ENCODE results near the gene SLC35B1. TPM values are rescaled to one million over a fixed set of nuclear protein-coding genes. Genes with fewer than 3 reads are reported as not detected.

Gene SLC35B1
- total and polyA plus RNA-seq, 3 experiments from 2014 or later, result 34.6 to 88.9 (median 82.8) TPM

DNA sequence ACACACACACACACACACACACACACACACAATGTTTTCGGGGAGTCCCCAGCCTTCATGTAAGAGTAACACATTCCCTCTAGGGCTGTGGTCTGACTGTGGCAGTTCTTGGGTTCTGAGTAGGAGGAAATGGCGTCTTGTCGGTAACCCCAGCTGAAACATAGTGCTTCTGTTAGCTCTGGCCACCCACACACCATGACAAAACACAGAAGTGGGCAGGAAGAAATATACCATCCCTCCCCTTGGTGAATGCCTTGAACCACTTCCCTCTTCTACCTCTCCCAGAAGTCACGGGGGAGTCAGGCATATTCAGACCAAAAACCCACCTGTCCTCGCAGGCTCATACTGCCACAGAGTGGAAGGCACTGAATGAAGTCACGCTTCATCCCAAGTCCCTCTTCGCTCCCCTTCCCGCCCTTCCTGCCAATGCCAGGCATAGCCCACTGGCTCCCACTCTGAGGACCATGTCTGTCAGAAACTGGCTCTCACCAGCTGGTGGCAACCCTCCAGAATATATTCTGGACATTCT, 11.5 kb downstream of the SLC35B1 start:
- peaks cover 6% of the 10 kb centered on the region for H3K36me3 ChIP-seq (ENCODE audit: insufficient read depth, low read length)
- H3K9me3 ChIP-seq (ENCODE audit: low read length), result no peaks in the 10 kb centered on the region
- ChIA-PET CTCF (interaction anchor here (0.7 to 13.0 kb wide), 25 partner anchors 8 to 164 kb away, joined by 3 to 169 read pairs (median 4); partner anchors contain the start of gene NXPH3), POLR2A (interaction anchor here (0.5 to 1.9 kb wide), 6 partner anchors 12 to 152 kb away, joined by 3 to 5 read pairs (median 4); partner anchors contain the start of gene SLC35B1)
- Mint-ChIP-seq H3K36me3 (peaks cover 3 to 20% (median 13%) of the 10 kb centered on the region in 3 donors), H3K4me3 (peak overlapping the region; percentile 18 to 79 (median 47)), H3K27ac (peak overlapping the region; percentile 79 to 96 (median 90)), H3K4me1 (peaks cover 29 to 34% (median 33%) of the 10 kb centered on the region in 3 donors), H3K27me3 (no peaks in the 10 kb centered on the region), H3K9me3 (no peaks in the 10 kb centered on the region)
- peak; percentile 30 to 79 (median 71) for DNase-seq
- H3K4me3 ChIP-seq (ENCODE audit: low read length), result no peak overlapping the region
- H3K27me3 ChIP-seq (ENCODE audit: insufficient read depth, low read length, poor library complexity, severe bottlenecking), result no peaks in the 10 kb centered on the region
- peaks cover 20% of the 10 kb centered on the region for H3K4me1 ChIP-seq (ENCODE audit: insufficient read depth, low read length)
- H3K27ac ChIP-seq (ENCODE audit: low read depth, low read length), result no peak overlapping the region

- Mint-ChIP-seq H3K4me1 (peaks cover 31 to 39% (median 34%) of the 10 kb centered on the region in 3 donors), H3K36me3 (peaks cover 3 to 15% (median 10%) of the 10 kb centered on the region in 3 donors), H3K27ac (peak overlapping the region; percentile 79 to 96 (median 90)), H3K9me3 (no peaks in the 10 kb centered on the region), H3K27me3 (no peaks in the 10 kb centered on the region), H3K4me3 (peak overlapping the region; percentile 18 to 79 (median 47))
- ChIA-PET CTCF (interaction anchor here (0.7 to 13.0 kb wide), 24 partner anchors 8 to 164 kb away, joined by 3 to 169 read pairs (median 4); partner anchors contain the start of gene NXPH3), POLR2A (interaction anchor here (0.5 to 1.9 kb wide), 5 partner anchors 12 to 153 kb away, joined by 3 to 5 read pairs (median 4); partner anchors contain the start of gene SLC35B1)
- no peaks in the 10 kb centered on the region for H3K9me3 ChIP-seq (ENCODE audit: low read length)
- H3K36me3 ChIP-seq (ENCODE audit: insufficient read depth, low read length), result peaks cover under 1% of the 10 kb centered on the region
- no peak overlapping the region for H3K27ac ChIP-seq (ENCODE audit: low read depth, low read length)
- DNase-seq, result peak in 1 of 5 donors; percentile 26
- no peak overlapping the region for H3K4me3 ChIP-seq (ENCODE audit: low read length)
- peaks cover 24% of the 10 kb centered on the region for H3K4me1 ChIP-seq (ENCODE audit: insufficient read depth, low read length)
- H3K27me3 ChIP-seq (ENCODE audit: insufficient read depth, low read length, poor library complexity, severe bottlenecking), result no peaks in the 10 kb centered on the region
Observed at GRCh38 chr17:49695698-49696232, 12.0 kb downstream of the SLC35B1 start.

GRCh38 chr17:49694847-49695697, 12.7 kb downstream of the SLC35B1 start:
- peaks cover 3 to 8% (median 7%) of the 10 kb centered on the region in 3 donors for H3K36me3 Mint-ChIP-seq
- Histone ChIP-seq H3K9me3 (ENCODE audit: low read length) (no peaks in the 10 kb centered on the region), H3K4me1 (ENCODE audit: insufficient read depth, low read length) (peaks cover 24% of the 10 kb centered on the region), H3K4me3 (ENCODE audit: low read length) (no peak overlapping the region), H3K36me3 (ENCODE audit: insufficient read depth, low read length) (no peaks in the 10 kb centered on the region), H3K27me3 (ENCODE audit: insufficient read depth, low read length, poor library complexity, severe bottlenecking) (no peaks in the 10 kb centered on the region), H3K27ac (ENCODE audit: low read depth, low read length) (no peak overlapping the region)
- ChIA-PET POLR2A (interaction anchor here (1.9 kb wide), 1 partner anchor 125 kb away, joined by 5 read pairs; no protein-coding TSS in a partner anchor), CTCF (interaction anchor here (1.0 to 13.0 kb wide), 17 partner anchors 8 to 165 kb away, joined by 3 to 169 read pairs (median 5); partner anchors contain the start of genes NXPH3 and SLC35B1)
- peak overlapping the region in 6 of 7 donors; percentile 15 to 79 (median 50) for H3K4me3 Mint-ChIP-seq
- H3K4me1 Mint-ChIP-seq, result peaks cover 34 to 44% (median 34%) of the 10 kb centered on the region in 3 donors
- peak; percentile 50 to 78 (median 65) for DNase-seq
- H3K27ac Mint-ChIP-seq, result peak overlapping the region; percentile 79 to 96 (median 90)
- no peaks in the 10 kb centered on the region for H3K9me3 Mint-ChIP-seq
- H3K27me3 Mint-ChIP-seq, result no peaks in the 10 kb centered on the region

GRCh38 chr17:49692751-49693150, 15.0 kb downstream of the SLC35B1 start:
- POLR2A ChIA-PET, result interaction anchor here (0.6 kb wide), 1 partner anchor 12 kb away, joined by 5 read pairs; no protein-coding TSS in a partner anchor
- peaks cover 42% of the 10 kb centered on the region for H3K4me1 ChIP-seq (ENCODE audit: insufficient read depth, low read length)
- DNase-seq, result no peak
- Mint-ChIP-seq H3K27me3 (no peaks in the 10 kb centered on the region), H3K36me3 (peaks cover 2 to 4% (median 3%) of the 10 kb centered on the region in 3 donors), H3K27ac (peak overlapping the region in 2 of 8 donors; percentile 54 to 56), H3K9me3 (no peaks in the 10 kb centered on the region), H3K4me3 (no peak overlapping the region), H3K4me1 (peaks cover 42 to 56% (median 46%) of the 10 kb centered on the region in 3 donors)
- H3K4me3 ChIP-seq (ENCODE audit: low read length), result no peak overlapping the region
- H3K27me3 ChIP-seq (ENCODE audit: insufficient read depth, low read length, poor library complexity, severe bottlenecking), result no peaks in the 10 kb centered on the region
- CTCF ChIA-PET, result interaction anchor here (13.0 kb wide), 1 partner anchor 122 kb away, joined by 169 read pairs; no protein-coding TSS in a partner anchor
- H3K27ac ChIP-seq (ENCODE audit: low read depth, low read length), result no peak overlapping the region
- no peaks in the 10 kb centered on the region for H3K9me3 ChIP-seq (ENCODE audit: low read length)
- H3K36me3 ChIP-seq (ENCODE audit: insufficient read depth, low read length), result no peaks in the 10 kb centered on the region

- H3K4me1 ChIP-seq (ENCODE audit: insufficient read depth, low read length), result peaks cover 51% of the 10 kb centered on the region
Observed at GRCh38 chr17:49691677-49692191, 16.0 kb downstream of the SLC35B1 start.

DNA sequence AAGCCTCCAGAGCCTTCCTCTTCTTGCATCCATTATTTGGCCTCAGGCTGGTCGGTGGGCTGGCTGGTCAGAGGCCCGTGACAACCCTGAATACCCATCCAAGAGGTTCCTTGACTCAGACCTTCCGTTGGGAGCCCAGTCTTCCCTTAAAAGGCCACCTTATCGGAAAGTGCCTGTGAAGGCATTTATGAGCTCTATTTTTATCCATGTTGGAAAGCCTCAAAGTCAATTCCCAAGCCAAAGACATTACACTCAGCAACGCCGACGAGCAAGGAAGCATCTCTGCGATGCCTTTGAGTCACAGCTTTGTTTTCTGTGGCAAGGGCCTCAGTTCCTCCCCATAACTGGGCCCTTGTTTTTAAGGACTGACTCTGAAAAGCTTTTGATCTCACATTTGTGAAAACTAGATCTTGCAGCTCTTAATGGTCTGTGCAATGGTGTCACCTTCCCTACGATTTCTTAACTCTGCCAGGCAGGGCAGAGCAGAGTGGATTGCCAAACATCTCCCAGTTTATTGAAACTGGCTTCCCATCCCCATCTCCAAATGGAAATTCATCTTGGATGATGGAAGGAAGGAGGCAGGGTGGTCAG, 16.6 kb downstream of the SLC35B1 start:
- peaks cover 48% of the 10 kb centered on the region for H3K4me1 ChIP-seq (ENCODE audit: insufficient read depth, low read length)

More at GRCh38 chr17:49691677-49692191, 16.0 kb downstream of the SLC35B1 start:
- no peak overlapping the region for H3K4me3 ChIP-seq (ENCODE audit: low read length)
- POLR2A ChIA-PET, result interaction anchor here (0.6 kb wide), 1 partner anchor 8 kb away, joined by 4 read pairs; no protein-coding TSS in a partner anchor
- no peaks in the 10 kb centered on the region for H3K9me3 ChIP-seq (ENCODE audit: low read length)
- CTCF ChIA-PET, result interaction anchor here (1.7 to 13.0 kb wide), 2 partner anchors 10 to 121 kb away, joined by 4 to 169 read pairs; no protein-coding TSS in a partner anchor
- no peaks in the 10 kb centered on the region for H3K36me3 ChIP-seq (ENCODE audit: insufficient read depth, low read length)
- H3K9me3 Mint-ChIP-seq, result no peaks in the 10 kb centered on the region
- peaks cover 2 to 4% (median 3%) of the 10 kb centered on the region in 3 donors for H3K36me3 Mint-ChIP-seq
- no peaks in the 10 kb centered on the region for H3K27me3 ChIP-seq (ENCODE audit: insufficient read depth, low read length, poor library complexity, severe bottlenecking)
- no peak overlapping the region for H3K4me3 Mint-ChIP-seq
- peak overlapping the region in 2 of 8 donors; percentile 40 to 60 for H3K27ac Mint-ChIP-seq
- H3K4me1 Mint-ChIP-seq, result peaks cover 50 to 63% (median 53%) of the 10 kb centered on the region in 3 donors
- no peak for DNase-seq
- H3K27me3 Mint-ChIP-seq, result no peaks in the 10 kb centered on the region
- H3K27ac ChIP-seq (ENCODE audit: low read depth, low read length), result no peak overlapping the region

GRCh38 chr17:49690256-49690655, 17.5 kb downstream of the SLC35B1 start:
- CTCF ChIA-PET, result interaction anchor here (1.4 to 13.0 kb wide), 3 partner anchors 9 to 134 kb away, joined by 4 to 169 read pairs (median 4); no protein-coding TSS in a partner anchor

More for the DNA sequence above, 16.6 kb downstream of the SLC35B1 start:
- Mint-ChIP-seq H3K36me3 (peaks cover 2 to 4% (median 3%) of the 10 kb centered on the region in 3 donors), H3K27me3 (no peaks in the 10 kb centered on the region), H3K4me3 (peak overlapping the region in 1 of 7 donors; percentile 24), H3K27ac (peak overlapping the region in 1 of 8 donors; percentile 60), H3K9me3 (no peaks in the 10 kb centered on the region), H3K4me1 (peaks cover 47 to 60% (median 50%) of the 10 kb centered on the region in 3 donors)
- Histone ChIP-seq H3K36me3 (ENCODE audit: insufficient read depth, low read length) (no peaks in the 10 kb centered on the region), H3K27me3 (ENCODE audit: insufficient read depth, low read length, poor library complexity, severe bottlenecking) (no peaks in the 10 kb centered on the region), H3K9me3 (ENCODE audit: low read length) (no peaks in the 10 kb centered on the region), H3K27ac (ENCODE audit: low read depth, low read length) (no peak overlapping the region), H3K4me3 (ENCODE audit: low read length) (no peak overlapping the region)
- no peak for DNase-seq
- POLR2A ChIA-PET, result no interaction called here
- CTCF ChIA-PET, result interaction anchor here (1.4 to 13.0 kb wide), 3 partner anchors 10 to 135 kb away, joined by 4 to 169 read pairs (median 4); no protein-coding TSS in a partner anchor

More at GRCh38 chr17:49690256-49690655, 17.5 kb downstream of the SLC35B1 start:
- peak overlapping the region in 2 of 8 donors; percentile 19 to 42 for H3K27ac Mint-ChIP-seq
- Histone ChIP-seq H3K27ac (ENCODE audit: low read depth, low read length) (no peak overlapping the region), H3K9me3 (ENCODE audit: low read length) (no peaks in the 10 kb centered on the region), H3K27me3 (ENCODE audit: insufficient read depth, low read length, poor library complexity, severe bottlenecking) (no peaks in the 10 kb centered on the region), H3K4me1 (ENCODE audit: insufficient read depth, low read length) (peaks cover 39% of the 10 kb centered on the region), H3K4me3 (ENCODE audit: low read length) (no peak overlapping the region), H3K36me3 (ENCODE audit: insufficient read depth, low read length) (no peaks in the 10 kb centered on the region)
- H3K36me3 Mint-ChIP-seq, result peaks cover 2 to 4% (median 3%) of the 10 kb centered on the region in 3 donors
- H3K4me3 Mint-ChIP-seq, result peak overlapping the region in 3 of 7 donors; percentile 24 to 50 (median 47)
- POLR2A ChIA-PET, result no interaction called here
- H3K9me3 Mint-ChIP-seq, result no peaks in the 10 kb centered on the region
- DNase-seq, result no peak
- no peaks in the 10 kb centered on the region for H3K27me3 Mint-ChIP-seq
- peaks cover 38 to 50% (median 40%) of the 10 kb centered on the region in 3 donors for H3K4me1 Mint-ChIP-seq

Data from CD8-positive, alpha-beta memory T cell (primary cell).